CD4-positive, alpha-beta T cell treated with Interferon alpha-2 for 1 hour (primary cell): Measurements from ENCODE around the gene OR8D1.
"Not testable (repeated sequence)": the region's sequence is repeated elsewhere in the genome, so short reads cannot be mapped to it uniquely, and the experiment has no call there.

Source experiments
- DNase-seq, 2 donors: peaks; one replicate each; pipeline ENCODE4 v3.0.0-alpha.2; 2020 to 2022

Gene OR8D1

GRCh38 chr11:124278261-124278660 lies 35.5 kb downstream of the OR8D1 start:
- DNase-seq: no peak

GRCh38 chr11:124277804-124278203 lies 35.9 kb downstream of the OR8D1 start:
- DNase-seq: no peak

GRCh38 chr11:124277207-124277606 lies 36.5 kb downstream of the OR8D1 start:
- no peak for DNase-seq

GRCh38 chr11:124276081-124276480 lies 37.7 kb downstream of the OR8D1 start:
- no peak for DNase-seq

- no peak for DNase-seq
Observed at GRCh38 chr11:124274000-124274399, 39.7 kb downstream of the OR8D1 start.

GRCh38 chr11:124270886-124271285 lies 42.9 kb downstream of the OR8D1 start:
- DNase-seq: not testable (repeated sequence)

GRCh38 chr11:124265041-124265440 lies 48.7 kb downstream of the OR8D1 start:
- DNase-seq: not testable (repeated sequence)

GRCh38 chr11:124256076-124256475 lies 57.7 kb downstream of the OR8D1 start, which contains the start of gene OR8G5:
OR8G5 (plus strand) TSS chr11:124256376; CDS start chr11:124264932, 8,556 bp downstream.
- no peak for DNase-seq
